Right forelimb (tissue), 1 donor: ENCODE measurements around the gene IL1RAPL2.
"Not testable (repeated sequence)": the region's sequence is repeated elsewhere in the genome, so short reads cannot be mapped to it uniquely, and the experiment has no call there.

Experiments used
- DNase-seq: peaks from one replicate; pipeline ENCODE4 v3.0.0-alpha.2; 2018

The IL1RAPL2 gene

DNA sequence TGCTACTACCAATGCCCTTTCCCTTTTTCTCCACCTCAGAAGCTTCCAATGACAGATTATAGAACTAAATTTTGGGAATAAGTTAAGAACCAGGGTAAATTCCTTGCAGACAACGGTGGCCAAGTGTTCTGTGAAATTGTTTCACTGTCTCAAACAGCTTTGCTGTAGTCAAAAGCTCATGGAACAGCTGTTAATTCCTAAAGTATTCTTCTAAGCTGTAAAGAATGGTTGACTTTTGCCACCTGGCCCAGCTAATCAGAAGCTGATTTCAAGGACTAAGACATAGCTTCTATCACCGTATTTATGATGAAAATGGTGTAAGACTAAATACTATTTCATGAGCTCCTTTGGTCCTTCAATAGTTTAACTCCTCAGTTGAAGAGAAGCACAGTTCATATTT lies 297.5 kb downstream of the IL1RAPL2 start:
- DNase-seq, result no peak

DNA sequence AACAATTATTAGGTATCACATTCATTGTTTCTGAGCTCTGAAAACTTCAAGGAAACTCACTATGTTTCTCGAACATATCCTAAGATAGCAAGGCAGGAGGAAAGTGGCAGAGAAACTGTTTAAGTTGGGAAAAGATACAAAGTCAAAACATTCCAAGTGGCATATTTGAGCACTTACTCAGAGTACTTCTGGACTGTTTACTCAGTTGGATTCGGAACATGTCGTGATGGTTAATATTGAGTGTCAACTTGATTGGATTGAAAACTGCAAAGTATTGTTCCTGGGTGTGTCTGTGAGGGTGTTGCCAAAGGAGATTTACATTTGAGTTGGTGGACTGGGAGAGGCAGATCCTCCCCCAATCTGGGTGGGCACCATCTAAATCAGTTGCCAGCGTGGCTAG lies 298.3 kb downstream of the IL1RAPL2 start:
- no peak for DNase-seq

DNA sequence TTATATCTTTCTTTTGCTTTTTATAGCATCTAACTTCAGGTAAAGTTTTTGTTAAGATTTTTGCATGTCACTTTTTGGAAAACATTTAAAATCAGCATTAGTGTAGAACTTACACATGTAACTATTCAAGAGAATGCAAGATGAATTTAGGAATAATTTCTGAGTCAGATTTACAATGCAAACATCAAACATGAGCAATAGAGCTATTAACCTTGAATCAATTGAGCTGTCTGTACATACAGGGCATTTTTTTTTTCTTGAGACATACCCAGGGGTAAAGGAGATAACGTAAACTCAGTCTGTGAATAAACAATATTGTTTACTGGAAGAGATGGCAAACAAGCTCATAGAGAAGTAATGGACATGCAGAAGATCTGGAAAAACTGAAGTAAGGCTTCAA lies 311.5 kb downstream of the IL1RAPL2 start:
- DNase-seq, result no peak

DNA sequence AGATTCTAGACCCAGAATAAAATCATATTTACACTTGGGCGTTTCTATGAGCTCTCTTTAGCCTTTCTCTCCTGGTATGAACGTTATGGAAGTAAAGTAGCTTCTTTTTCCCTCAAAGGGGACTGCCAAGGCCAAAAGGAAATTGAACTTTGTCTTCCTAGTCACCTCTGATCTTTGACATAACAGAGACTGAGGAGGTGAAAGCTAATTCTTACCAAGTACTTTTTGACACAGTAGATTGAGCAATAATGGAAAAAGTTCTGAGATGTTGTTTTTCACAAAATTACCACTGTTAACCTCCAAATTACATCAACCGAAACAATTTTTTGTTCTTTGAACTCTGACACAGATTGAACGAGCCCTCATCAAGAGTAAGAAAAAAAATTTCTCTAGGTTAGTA lies 336.1 kb downstream of the IL1RAPL2 start:
- no peak for DNase-seq

DNA sequence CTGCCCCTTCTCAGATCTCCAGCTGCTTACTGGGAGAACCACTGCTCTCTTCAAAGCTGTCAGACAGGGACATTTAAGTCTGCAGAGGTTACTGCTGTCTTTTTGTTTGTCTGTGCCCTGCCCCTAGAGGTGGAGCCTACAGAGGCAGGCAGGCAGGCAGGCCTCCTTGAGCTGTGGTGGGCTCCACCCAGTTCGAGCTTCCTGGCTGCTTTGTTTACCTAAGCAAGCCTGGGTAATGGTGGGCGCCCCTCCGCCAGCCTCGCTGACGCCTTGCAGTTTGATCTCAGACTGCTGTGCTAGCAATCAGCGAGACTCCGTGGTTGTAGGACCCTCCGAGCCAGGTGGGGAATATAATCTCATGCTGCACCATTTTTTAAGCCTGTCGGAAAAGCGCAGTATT lies 343.7 kb downstream of the IL1RAPL2 start:
- DNase-seq, result not testable (repeated sequence)

DNA sequence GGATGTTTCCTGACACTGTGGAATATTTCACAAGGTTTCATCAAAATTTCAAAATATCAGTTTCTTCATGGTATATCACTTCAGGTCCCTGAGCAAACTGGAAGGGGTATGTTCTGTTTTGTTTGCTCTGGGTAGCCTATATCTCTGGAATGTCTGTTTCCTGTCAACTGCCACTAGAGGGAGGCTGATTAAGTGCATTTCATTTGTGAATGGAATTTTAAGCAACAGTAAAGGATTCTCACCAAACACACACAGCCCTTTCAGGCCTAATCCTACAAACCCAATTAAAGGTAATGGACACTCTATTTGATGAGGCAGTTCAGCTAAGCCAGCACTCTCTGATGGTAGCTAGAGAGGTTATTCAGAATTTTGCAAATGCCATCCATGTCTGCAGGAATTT lies 347.3 kb downstream of the IL1RAPL2 start:
- no peak for DNase-seq

DNA sequence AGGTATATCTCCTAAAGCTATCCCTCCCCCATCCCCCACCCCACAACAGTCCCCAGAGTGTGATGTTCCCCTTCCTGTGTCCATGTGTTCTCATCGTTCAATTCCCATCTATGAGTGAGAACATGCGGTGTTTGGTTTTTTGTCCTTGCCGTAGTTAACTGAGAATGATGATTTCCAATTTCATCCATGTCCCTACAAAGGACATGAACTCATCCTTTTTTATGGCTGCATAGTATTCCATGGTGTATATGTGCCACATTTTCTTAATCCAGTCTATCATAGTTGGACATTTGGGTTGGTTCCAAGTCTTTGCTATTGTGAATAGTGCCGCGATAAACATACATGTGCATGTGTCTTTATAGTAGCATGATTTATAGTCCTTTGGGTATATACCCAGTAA lies 348.7 kb downstream of the IL1RAPL2 start:
- not testable (repeated sequence) for DNase-seq

DNA sequence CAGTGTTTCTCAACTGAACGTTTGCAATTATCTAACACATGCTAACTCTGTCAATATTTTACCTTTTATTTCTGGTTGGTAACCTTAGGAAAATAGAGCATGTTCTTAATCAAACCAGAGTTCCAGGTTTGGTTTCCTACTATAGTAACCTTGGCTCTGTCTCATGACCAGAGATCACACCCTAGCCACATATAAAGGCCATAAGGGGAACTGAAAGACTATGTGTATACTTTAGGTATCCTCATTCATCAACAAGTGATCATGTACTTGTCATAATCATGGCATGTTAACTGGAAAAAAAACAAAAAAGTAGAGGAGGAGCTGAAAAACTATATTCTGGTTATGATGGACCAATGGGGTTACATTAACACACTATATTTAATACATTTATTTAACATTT lies 352.1 kb downstream of the IL1RAPL2 start:
- DNase-seq, result no peak

DNA sequence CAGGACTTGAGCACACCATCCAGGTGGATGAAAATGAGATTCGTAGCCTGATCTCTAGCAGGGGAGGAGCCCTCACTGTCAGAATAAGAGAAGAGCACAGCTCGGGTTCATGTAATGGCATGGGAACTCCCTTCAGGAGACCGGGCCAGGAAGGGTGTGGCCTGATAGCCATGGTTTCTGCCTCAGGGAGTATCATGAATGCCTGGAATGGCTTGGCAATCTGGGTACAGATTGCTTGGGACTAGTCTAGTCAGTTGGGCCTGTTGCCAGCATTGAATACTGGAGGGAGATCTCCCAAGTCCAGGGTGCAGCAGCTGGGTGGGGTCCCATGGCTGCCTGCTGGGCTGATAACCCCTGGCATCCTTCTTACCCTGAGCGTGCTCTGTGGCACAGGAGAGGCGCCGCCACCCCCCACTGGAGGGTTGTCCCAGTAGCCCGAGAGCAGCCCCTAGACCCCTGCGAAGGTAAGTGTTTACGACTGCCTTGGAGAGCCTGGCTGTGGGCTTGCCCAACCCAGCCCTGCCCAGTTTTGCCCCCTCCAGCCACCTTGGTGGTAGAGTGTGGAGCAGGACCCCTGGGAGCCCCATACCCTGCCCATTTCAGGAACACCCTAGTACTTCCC lies 355.7 kb downstream of the IL1RAPL2 start:
- DNase-seq, result no peak

DNA sequence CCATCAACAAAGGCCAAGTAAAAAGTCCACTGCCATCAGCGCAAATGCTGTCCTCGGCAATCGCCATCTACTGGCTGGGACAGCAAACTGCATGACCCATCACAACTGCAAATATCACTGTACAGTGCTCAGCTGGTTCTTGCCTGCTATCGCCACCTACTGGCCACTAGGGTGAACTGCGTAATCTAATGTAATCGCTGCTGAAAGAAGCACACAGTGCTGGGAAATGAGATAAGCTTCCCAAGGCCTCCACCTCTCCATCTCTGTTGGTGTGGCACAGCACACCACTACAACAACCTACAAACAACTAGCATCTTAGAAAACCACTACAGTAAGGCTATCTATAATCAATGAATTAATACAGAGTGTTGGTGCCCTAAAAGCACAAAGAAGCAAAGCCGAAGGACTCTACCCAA lies 356.2 kb downstream of the IL1RAPL2 start:
- DNase-seq, result peak; percentile 59

DNA sequence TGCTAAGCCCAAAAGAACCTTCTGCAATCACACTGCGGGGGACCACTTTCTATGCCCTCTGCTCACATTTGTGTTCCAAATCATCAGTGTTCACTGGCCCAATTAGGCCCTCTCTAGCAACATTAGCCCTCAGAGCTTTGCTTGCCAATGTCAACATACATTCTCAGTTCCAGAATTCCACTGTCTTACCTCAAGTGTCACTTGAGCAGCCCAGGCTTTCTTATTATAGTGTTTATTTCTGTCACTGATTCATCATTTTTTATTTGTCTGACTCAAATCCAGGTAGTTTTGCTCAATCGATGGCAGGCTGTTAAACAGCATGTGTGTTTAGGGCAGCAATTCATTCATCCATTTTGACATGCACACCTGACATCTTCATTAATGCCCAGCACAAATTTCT lies 363.3 kb downstream of the IL1RAPL2 start:
- no peak for DNase-seq

DNA sequence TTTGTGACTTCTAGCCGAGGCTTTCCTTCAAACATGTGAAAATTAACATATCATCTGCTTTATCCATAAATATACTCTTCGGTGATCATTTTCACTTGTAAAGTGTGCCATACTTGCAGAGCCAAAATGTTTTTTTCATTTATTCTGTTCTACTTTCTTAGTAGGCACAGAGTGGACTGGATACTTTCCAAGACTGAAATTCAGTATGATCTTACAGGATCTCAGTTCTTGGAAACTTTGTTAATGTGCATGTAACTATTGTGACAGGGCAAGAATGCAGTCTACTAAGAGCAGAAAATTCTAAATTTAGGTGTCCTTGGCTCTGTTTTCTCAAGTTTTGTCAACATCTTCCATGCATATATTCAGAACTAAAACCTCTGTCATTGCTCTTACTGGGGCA lies 369.6 kb downstream of the IL1RAPL2 start:
- no peak for DNase-seq

DNA sequence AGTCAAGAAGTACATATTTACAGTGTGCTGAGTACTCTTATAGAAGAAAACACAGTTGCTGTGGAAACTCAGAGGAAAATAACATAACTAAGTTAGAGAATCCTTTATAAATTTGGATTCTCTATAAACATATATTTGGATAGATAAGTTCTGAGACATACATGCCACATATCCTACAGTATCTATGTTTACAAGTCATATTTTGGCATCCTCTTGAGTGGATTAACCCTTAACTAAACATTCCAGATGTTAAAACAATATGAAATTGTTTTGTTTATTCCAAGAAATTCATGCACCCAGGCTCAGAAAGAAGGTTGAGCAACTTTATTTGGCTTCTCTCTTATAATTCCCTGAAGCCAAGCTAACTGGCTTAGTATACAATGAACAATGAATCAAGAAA lies 387.3 kb downstream of the IL1RAPL2 start:
- DNase-seq, result no peak

DNA sequence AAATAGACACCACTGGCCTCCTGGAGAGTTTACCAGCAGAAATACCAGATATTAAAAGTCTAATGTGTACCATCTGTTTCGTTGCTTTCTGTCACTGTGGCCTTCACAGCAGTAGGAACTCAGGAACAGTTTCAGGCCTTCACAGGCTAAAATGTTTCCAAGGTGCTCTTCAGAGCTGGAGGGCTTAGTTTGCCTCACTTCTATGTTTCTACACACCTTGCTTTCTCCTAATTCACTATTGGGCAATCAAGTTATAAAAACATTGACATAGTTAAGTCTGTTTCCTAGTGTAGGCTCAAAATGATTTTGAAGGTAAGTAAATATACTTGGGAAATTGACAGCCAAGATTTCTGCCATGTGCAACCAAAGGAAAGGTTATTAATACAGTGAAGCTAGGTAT lies 395.9 kb downstream of the IL1RAPL2 start:
- DNase-seq, result no peak

DNA sequence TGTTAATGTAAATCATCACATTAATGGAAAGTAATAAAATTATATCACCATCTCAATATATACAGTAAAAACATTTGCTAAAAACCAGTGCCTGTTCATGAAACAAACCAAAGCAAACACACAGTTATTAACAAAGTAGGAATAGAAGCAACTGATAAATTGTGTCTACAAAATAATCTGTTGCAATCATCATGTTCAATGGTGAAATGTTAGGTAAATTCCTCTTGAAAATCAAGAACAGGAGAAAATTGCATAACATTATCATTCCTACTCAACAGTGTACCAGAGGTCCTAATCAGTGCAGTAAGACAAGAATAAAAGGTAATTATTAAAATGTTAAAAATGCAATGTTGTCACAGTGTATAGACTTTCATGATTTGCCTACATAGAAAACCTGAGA lies 402.2 kb downstream of the IL1RAPL2 start:
- no peak for DNase-seq

DNA sequence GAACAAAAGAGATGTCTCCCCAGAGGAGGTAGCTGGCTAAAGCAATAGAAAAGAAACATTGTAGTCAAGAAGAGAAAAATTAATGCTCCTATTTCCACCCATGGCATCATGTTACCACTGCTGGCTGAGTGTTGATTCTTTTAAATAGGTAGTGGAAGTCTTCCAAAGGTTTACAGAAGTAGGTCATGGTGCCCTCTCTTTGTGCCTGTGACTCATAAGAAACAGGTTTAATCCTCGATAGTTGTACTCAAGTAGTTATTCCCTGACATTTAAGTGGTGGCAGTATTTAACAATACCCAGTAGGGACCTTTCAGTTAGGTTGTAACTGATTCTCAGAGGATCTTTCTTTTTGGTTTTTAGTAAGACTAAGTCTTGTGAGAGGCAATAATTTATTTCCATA lies 406.7 kb downstream of the IL1RAPL2 start:
- DNase-seq, result no peak

DNA sequence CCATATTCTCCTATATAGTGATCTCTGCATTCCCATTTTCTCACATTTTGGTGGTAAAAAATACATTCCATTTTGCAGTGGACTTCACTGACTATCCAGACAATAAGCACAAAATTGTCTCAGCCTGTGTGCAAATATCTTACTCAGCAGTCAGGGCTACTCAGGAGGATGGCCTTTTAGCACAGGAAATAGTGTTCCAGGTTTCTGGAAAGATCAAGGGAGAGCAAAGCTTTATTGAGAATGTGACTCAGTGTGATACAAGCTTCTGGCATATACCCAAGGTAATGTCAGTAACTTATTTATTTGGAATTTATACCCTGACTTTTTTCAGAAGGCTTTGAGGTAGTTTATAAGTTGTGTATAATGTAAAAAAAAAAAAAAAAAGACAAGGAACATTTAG lies 421.1 kb downstream of the IL1RAPL2 start:
- DNase-seq, result no peak

DNA sequence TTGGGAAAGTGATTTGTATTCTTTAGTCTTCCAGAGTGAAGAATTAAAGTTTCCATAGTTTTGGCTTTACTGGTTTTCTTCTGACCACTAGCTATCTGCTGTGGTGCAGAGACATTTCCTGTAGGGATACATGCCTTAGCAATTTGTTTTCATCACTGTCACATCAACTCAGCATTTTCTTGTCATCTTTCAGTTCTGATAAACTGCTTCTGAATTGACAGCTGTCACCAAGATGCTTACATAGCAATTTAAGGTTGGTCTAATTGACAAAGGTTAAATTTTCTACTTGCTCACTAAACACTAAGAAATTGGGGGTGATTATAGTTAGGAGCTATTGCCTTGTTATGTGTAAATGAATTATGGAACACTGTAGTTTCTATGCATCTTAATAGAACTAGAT lies 422.0 kb downstream of the IL1RAPL2 start:
- DNase-seq, result no peak

DNA sequence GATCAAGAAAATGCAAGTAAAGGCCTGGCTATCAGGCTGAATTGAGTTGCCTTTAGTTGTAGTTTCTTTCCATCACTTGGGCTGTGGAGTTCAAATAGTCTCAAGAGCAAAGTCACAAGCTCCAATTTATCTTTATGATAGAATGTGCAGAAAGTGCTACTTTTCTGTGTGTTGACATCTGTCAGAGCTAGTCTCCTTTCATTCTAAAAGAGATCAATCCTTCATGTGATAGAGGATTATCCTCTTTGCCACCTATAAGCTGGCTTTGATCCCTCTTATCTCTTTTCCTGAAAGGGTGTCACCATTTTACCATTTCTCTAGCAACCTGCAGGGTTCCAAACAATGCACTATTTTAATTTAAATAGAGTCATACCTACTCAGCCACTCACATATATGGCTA lies 429.5 kb downstream of the IL1RAPL2 start:
- no peak for DNase-seq

DNA sequence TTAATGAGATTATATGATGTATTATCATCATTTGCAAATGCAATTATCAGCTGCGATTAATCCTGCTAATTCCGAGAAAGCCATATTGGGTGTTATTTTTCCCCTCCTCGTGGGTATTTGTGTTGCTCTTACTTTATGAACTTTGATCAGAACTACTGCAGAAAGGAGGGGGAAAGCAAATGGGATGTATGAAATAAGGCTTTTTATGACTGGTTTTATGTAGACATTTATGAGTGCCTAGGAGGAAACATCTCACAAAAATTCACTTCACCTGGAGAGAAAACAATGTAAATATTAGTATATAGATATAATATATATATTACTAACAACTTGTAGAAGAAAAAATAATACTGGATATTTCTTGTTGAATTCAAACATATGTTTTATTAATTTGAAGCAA lies 440.1 kb downstream of the IL1RAPL2 start:
- DNase-seq, result no peak

DNA sequence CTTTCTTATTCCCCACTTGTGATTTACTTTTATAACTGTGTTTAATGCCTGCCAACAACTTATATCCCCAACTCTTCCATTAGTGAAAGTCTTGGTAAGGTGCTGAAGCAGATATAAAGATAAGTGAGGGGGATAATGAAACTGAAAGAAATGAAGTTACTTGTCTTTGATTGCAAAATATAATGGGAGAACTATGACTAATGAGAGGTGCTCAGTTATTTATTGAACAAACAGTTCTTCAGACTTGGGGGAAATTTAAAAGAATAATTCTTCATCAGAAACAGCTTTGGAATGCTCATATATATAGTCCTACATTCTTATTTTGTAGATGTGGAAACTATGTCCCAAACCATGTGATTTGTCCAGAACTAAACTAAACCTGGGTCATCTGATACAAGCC lies 441.0 kb downstream of the IL1RAPL2 start:
- no peak for DNase-seq

DNA sequence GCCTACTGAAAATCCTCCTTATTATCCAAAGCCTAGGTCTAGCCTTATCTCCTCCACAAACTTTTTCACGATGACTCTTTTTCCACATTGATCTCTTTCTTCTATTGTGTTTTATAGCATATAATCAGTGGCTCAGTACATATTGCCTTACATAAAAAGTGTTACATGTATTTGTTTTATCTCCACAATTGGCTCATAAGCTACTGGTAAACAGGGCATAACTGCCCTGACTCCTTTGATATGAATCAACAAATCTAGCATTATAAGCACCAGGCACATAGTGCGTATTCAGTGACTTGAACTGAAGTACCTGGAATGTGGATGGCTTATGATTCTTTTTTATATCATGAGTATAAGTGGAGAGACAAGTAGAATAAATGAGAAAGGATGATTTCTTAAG lies 447.7 kb downstream of the IL1RAPL2 start:
- no peak for DNase-seq

DNA sequence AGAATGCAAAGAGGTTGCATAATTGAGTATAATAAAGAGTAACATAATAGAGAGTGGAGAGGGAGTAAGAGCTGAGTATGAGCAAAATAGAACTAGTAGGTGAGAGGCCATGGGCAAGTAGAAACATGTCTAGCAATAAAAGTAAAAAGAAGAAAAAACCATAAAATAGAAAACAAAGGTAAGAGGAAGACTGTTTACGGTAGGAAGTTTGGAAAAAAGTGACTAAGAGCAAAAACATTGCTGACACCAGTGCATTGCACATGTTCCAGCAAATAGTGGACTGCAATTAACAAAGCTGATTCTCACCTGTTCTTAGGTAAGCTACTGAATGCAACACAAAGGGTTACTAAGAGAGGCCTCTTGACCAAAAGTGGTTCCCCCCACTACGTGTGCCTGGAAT lies 451.6 kb downstream of the IL1RAPL2 start:
- DNase-seq, result no peak

DNA sequence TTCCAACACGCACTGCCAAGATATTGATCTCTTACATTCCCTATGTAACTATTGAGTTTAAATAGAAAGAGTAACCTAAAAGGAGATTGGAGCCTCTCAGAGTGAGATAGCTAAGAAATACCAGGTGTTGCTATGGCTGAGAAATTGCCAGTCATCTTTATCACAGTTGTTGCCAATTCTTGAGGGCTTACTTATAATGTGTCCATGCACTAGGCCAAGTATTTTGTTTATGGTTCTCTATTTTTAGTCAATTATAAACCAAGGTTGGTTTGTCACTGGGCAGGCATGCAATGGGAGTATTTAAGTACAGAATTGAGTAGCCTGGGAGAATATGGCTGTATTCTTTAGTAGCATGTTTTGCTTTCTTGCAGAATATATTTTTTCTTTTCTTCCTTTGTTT lies 452.9 kb downstream of the IL1RAPL2 start:
- no peak for DNase-seq

DNA sequence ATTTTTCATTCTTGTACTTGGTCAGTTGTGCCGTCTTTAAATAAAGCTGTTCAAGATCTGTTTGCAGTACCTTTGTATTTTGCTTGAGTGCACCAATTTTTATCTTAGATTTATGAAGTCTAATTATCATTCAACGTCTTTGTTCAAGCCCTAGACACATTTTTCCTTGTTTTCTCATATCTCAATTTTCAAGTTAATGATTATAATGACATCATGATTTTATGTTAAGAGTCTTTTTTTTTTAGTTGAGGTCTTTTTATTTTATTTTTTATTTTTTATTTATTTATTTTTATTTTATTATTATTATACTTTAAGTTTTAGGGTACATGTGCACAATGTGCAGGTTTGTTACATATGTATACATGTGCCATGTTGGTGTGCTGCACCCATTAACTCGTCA lies 463.0 kb downstream of the IL1RAPL2 start:
- DNase-seq, result not testable (repeated sequence)
